OCI-LY3 (cell line): ENCODE results near the gene PODXL.

Experiments used
- H2AFZ ChIP-seq: fragments of 200-600, 300-600 bp; shearing (Covaris generic); 2 replicates; pipeline ENCODE4 v1.6.0; 2014; ENCODE audit warnings: antibody characterized with exemption, low read depth, low read length
- H3K27ac ChIP-seq: fragments of 200-600, 300-600 bp; sonication (generic); 2 replicates; pipeline ENCODE4 v1.5.1; 2014; ENCODE audit warnings: mild to moderate bottlenecking, low read length, moderate library complexity, mixed read lengths
- H3K27me3 ChIP-seq: fragments of 200-600, 300-600 bp; sonication (generic); 2 replicates; pipeline ENCODE4 v1.6.1; 2014; ENCODE audit warnings: low read depth, low read length, mixed read lengths
- H3K36me3 ChIP-seq: fragments of 200-600, 300-600 bp; sonication (generic); replicated peaks from 2 replicates; pipeline ENCODE3; 2014; ENCODE audit warnings: low read depth, low read length, mixed read lengths
- H3K4me1 ChIP-seq: fragments of 300-600, 200-600 bp; sonication (generic); 2 replicates; pipeline ENCODE4 v1.6.1; 2014; ENCODE audit warnings: low read length, mixed read lengths
- H3K4me2 ChIP-seq: fragments of 200-600, 300-600 bp; sonication (generic); 2 replicates; pipeline ENCODE4 v1.6.1; 2014; ENCODE audit warnings: low read length, mixed read lengths
- H3K4me3 ChIP-seq: fragments of 300-600, 200-600 bp; sonication (generic); 2 replicates; pipeline ENCODE4 v1.5.1; 2014; ENCODE audit warnings: antibody characterized with exemption, mild to moderate bottlenecking, low read length, moderate library complexity
- H3K79me2 ChIP-seq: fragments of 300-600, 200-600 bp; shearing (Covaris generic); 2 replicates; pipeline ENCODE4 v1.6.1; 2014; ENCODE audit warnings: mild to moderate bottlenecking, low read length, mixed read lengths
- H3K9ac ChIP-seq: fragments of 300-600, 200-600 bp; shearing (Covaris generic); 2 replicates; pipeline ENCODE4 v1.6.0; 2014; ENCODE audit warnings: mild to moderate bottlenecking, low read length, moderate library complexity
- H3K9me3 ChIP-seq: fragments of 200-600, 300-600 bp; shearing (Covaris generic); 2 replicates; pipeline ENCODE4 v1.6.1; 2014; ENCODE audit warnings: low read length, mixed read lengths; ENCODE audit not compliant: insufficient read depth
- H4K20me1 ChIP-seq: fragments of 200-600, 300-600 bp; sonication (generic); 2 replicates; pipeline ENCODE4 v1.6.1; 2016; ENCODE audit warnings: low read length, mixed read lengths; ENCODE audit not compliant: insufficient read depth
- EZH2phosphoT487 ChIP-seq: fragments of 200-600 bp; shearing (Covaris generic); IDR thresholded peaks from 2 replicates; pipeline ENCODE4 v1.6.1; 2018; ENCODE audit warnings: antibody characterized with exemption, mixed run types, low read depth
- TF ChIP-seq, protein P1 (sequence below): fragments of 200-600, 300-600 bp; sonication (generic); IDR thresholded peaks from 2 replicates; pipeline ENCODE4 v1.5.1; 2014; ENCODE audit warnings: antibody characterized with exemption, low read length, low read depth

The PODXL gene

GRCh38 chr7:131480384-131481315 is 75.8 kb downstream of the PODXL start:
- H3K9ac ChIP-seq, result no peak overlapping the region
- H4K20me1 ChIP-seq, result no peaks in the 10 kb centered on the region
- no peak overlapping the region for H3K4me3 ChIP-seq
- H3K27ac ChIP-seq, result no peak overlapping the region
- H3K9me3 ChIP-seq, result no peaks in the 10 kb centered on the region
- H3K27me3 ChIP-seq, result no peaks in the 10 kb centered on the region
- H3K36me3 ChIP-seq, result peaks cover 5% of the 10 kb centered on the region
- H3K4me1 ChIP-seq, result peaks cover 16% of the 10 kb centered on the region
- H3K4me2 ChIP-seq, result no peak overlapping the region
- H2AFZ ChIP-seq, result no peak overlapping the region
- H3K79me2 ChIP-seq, result no peaks in the 10 kb centered on the region
- TF ChIP-seq EZH2phosphoT487, result no peak

DNA sequence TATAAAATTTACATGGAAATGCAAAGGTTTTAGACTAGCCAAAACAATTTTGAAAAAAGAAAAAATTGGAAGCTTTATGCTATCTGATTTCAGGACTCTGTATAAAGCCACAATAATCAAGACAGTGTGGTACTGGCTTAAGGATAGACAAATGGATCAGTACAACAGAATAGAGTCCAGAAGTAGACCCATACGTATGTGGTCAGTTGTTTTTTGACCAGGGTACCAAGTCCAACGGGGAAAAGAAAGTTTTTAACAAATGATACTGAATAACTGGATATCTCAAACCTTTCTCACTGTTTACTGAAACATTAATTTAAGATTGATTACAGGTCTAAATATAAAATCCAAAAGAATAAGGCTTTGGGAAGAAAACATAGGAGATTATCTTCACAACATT is 79.7 kb downstream of the PODXL start:
- H3K36me3 ChIP-seq, result peaks cover 11% of the 10 kb centered on the region
- H4K20me1 ChIP-seq, result no peaks in the 10 kb centered on the region
- no peak overlapping the region for H2AFZ ChIP-seq
- H3K27ac ChIP-seq, result no peak overlapping the region
- TF ChIP-seq EZH2phosphoT487, result no peak
- TF ChIP-seq, protein P1, sequence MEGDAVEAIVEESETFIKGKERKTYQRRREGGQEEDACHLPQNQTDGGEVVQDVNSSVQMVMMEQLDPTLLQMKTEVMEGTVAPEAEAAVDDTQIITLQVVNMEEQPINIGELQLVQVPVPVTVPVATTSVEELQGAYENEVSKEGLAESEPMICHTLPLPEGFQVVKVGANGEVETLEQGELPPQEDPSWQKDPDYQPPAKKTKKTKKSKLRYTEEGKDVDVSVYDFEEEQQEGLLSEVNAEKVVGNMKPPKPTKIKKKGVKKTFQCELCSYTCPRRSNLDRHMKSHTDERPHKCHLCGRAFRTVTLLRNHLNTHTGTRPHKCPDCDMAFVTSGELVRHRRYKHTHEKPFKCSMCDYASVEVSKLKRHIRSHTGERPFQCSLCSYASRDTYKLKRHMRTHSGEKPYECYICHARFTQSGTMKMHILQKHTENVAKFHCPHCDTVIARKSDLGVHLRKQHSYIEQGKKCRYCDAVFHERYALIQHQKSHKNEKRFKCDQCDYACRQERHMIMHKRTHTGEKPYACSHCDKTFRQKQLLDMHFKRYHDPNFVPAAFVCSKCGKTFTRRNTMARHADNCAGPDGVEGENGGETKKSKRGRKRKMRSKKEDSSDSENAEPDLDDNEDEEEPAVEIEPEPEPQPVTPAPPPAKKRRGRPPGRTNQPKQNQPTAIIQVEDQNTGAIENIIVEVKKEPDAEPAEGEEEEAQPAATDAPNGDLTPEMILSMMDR, result no peak
- H3K4me3 ChIP-seq, result no peak overlapping the region
- no peaks in the 10 kb centered on the region for H3K4me1 ChIP-seq
- H3K27me3 ChIP-seq, result no peaks in the 10 kb centered on the region
- no peaks in the 10 kb centered on the region for H3K79me2 ChIP-seq
- no peak overlapping the region for H3K9ac ChIP-seq
- H3K9me3 ChIP-seq, result no peaks in the 10 kb centered on the region
- H3K4me2 ChIP-seq, result no peak overlapping the region

DNA sequence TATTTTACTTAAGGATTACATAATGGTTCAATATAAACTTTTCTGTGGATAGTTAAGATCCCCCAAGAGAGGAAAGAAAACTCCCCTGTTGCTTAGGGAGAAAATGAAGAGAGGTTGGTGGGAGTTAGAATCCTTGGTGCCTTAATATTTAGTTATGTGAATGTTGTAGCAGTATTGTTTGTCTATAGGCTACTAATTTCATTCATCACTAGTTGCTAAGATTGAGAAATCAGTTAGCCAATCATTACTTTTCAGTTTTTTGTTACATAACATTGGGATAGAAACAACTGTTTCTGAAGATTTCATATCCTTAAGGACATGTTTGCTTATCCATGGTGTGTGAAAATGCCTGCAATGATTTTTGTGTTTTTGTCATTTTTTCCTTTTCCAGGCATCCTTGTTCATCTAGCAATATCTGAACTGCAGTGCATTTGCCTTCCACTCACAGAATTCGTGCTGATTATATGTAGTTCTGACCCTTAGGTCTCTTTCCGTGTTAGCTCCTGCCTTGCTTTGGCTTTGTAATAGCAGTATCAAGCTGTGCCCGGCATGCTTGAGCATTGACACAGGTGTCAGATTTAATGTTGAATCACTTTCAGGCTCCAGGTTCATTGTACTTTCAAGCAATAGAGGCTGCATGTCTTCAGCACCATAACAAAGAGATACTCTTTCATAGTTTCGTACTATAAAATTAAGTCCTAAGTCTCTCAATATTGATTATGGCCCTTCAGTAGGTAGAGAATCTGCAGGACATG is 85.0 kb downstream of the PODXL start:
- Histone ChIP-seq H3K9ac (no peak overlapping the region), H3K4me2 (no peak overlapping the region), H3K79me2 (no peaks in the 10 kb centered on the region), H2AFZ (no peak overlapping the region), H3K27me3 (no peaks in the 10 kb centered on the region), H3K36me3 (peaks cover 26% of the 10 kb centered on the region), H3K9me3 (no peaks in the 10 kb centered on the region), H3K27ac (no peak overlapping the region), H4K20me1 (no peaks in the 10 kb centered on the region), H3K4me3 (no peak overlapping the region), H3K4me1 (no peaks in the 10 kb centered on the region)
- TF ChIP-seq, protein P1, result no peak
- TF ChIP-seq EZH2phosphoT487, result no peak

- no peak overlapping the region for H3K4me3 ChIP-seq
- H4K20me1 ChIP-seq, result no peaks in the 10 kb centered on the region
- no peaks in the 10 kb centered on the region for H3K4me1 ChIP-seq
- no peak overlapping the region for H2AFZ ChIP-seq
- no peak overlapping the region for H3K9ac ChIP-seq
- peaks cover 45% of the 10 kb centered on the region for H3K36me3 ChIP-seq
- no peak overlapping the region for H3K4me2 ChIP-seq
- no peaks in the 10 kb centered on the region for H3K9me3 ChIP-seq
- H3K79me2 ChIP-seq, result no peaks in the 10 kb centered on the region
- no peak overlapping the region for H3K27ac ChIP-seq
- H3K27me3 ChIP-seq, result no peaks in the 10 kb centered on the region
- TF ChIP-seq EZH2phosphoT487, result no peak
- TF ChIP-seq, protein P1, result no peak
Observed at GRCh38 chr7:131467788-131468187, 88.6 kb downstream of the PODXL start.
